ENCODE data around the gene ATP2B2.

The ATP2B2 gene

GRCh38 chr3:10504171-10505049 lies 976 bp downstream of the ATP2B2 start:
- no peak for TF ChIP-seq CTCF (IDR thresholded peaks at IDR 0.05; ENCODE audit: poor library complexity, severe bottlenecking)
- ATAC-seq (ENCODE audit: low read depth): no peak
- H3K4me1 ChIP-seq (ENCODE audit: insufficient read depth, poor library complexity, severe bottlenecking): no peaks in the 10 kb centered on the region
- H3K27me3 ChIP-seq (ENCODE audit: insufficient read depth, poor library complexity, severe bottlenecking): peaks cover 30% of the 10 kb centered on the region
- no peak overlapping the region for H3K4me3 ChIP-seq (ENCODE audit: severe bottlenecking)
- no peak overlapping the region for H3K27ac ChIP-seq (ENCODE audit: poor library complexity, severe bottlenecking)
- no peaks in the 10 kb centered on the region for H3K36me3 ChIP-seq (ENCODE audit: low read depth)
- no peak for DNase-seq (ENCODE audit: low spot score)
- no peaks in the 10 kb centered on the region for H3K9me3 ChIP-seq (ENCODE audit: severe bottlenecking)

GRCh38 chr3:10503217-10503796 lies 2.1 kb downstream of the ATP2B2 start:
- Histone ChIP-seq H3K27ac (ENCODE audit: poor library complexity, severe bottlenecking) (no peak overlapping the region), H3K9me3 (ENCODE audit: severe bottlenecking) (no peaks in the 10 kb centered on the region), H3K4me1 (ENCODE audit: insufficient read depth, poor library complexity, severe bottlenecking) (no peaks in the 10 kb centered on the region), H3K4me3 (ENCODE audit: severe bottlenecking) (no peak overlapping the region), H3K36me3 (ENCODE audit: low read depth) (no peaks in the 10 kb centered on the region), H3K27me3 (ENCODE audit: insufficient read depth, poor library complexity, severe bottlenecking) (peaks cover 30% of the 10 kb centered on the region)
- ATAC-seq (ENCODE audit: low read depth) (no peak), DNase-seq (ENCODE audit: low spot score) (no peak)
- TF ChIP-seq CTCF (IDR thresholded peaks at IDR 0.05; ENCODE audit: poor library complexity, severe bottlenecking): no peak

GRCh38 chr3:10502185-10502880 lies 3.1 kb downstream of the ATP2B2 start:
- H3K27me3 ChIP-seq (ENCODE audit: insufficient read depth, poor library complexity, severe bottlenecking): peaks cover 30% of the 10 kb centered on the region
- no peak overlapping the region for H3K4me3 ChIP-seq (ENCODE audit: severe bottlenecking)
- H3K27ac ChIP-seq (ENCODE audit: poor library complexity, severe bottlenecking): no peak overlapping the region
- ATAC-seq (ENCODE audit: low read depth): no peak; the same call in 2 of the 3 replicates
- H3K4me1 ChIP-seq (ENCODE audit: insufficient read depth, poor library complexity, severe bottlenecking): no peaks in the 10 kb centered on the region
- no peaks in the 10 kb centered on the region for H3K9me3 ChIP-seq (ENCODE audit: severe bottlenecking)
- DNase-seq (ENCODE audit: low spot score): no peak
- no peak for TF ChIP-seq CTCF (IDR thresholded peaks at IDR 0.05; ENCODE audit: poor library complexity, severe bottlenecking)
- H3K36me3 ChIP-seq (ENCODE audit: low read depth): no peaks in the 10 kb centered on the region

GRCh38 chr3:10501664-10502052 lies 3.7 kb downstream of the ATP2B2 start:
- Histone ChIP-seq H3K27me3 (ENCODE audit: insufficient read depth, poor library complexity, severe bottlenecking) (peaks cover 30% of the 10 kb centered on the region), H3K9me3 (ENCODE audit: severe bottlenecking) (no peaks in the 10 kb centered on the region), H3K36me3 (ENCODE audit: low read depth) (no peaks in the 10 kb centered on the region), H3K4me3 (ENCODE audit: severe bottlenecking) (no peak overlapping the region), H3K4me1 (ENCODE audit: insufficient read depth, poor library complexity, severe bottlenecking) (no peaks in the 10 kb centered on the region), H3K27ac (ENCODE audit: poor library complexity, severe bottlenecking) (no peak overlapping the region)
- DNase-seq (ENCODE audit: low spot score) (no peak), ATAC-seq (ENCODE audit: low read depth) (no peak)
- TF ChIP-seq CTCF (IDR thresholded peaks at IDR 0.05; ENCODE audit: poor library complexity, severe bottlenecking): no peak

Measured in RWPE2 (cell line).